Activated CD4-positive, alpha-beta T cell treated with anti-CD3 and anti-CD28 coated beads for 24 hours (primary cell): ENCODE results near the gene CATSPERZ.

Experiments used
- DNase-seq, 2 donors: peaks; one replicate each; pipeline ENCODE4 v3.0.0-alpha.2; 2020; ENCODE audit warnings: low read depth in 2 of 2

CATSPERZ gene

GRCh38 chr11:64299847-64300648, at the start of gene CATSPERZ:
Gene CATSPERZ, plus strand, starts transcription at chr11:64300358. Its CDS starts 53 bp downstream, at chr11:64300411.
- DNase-seq, result no peak

- DNase-seq, result no peak
Observed at GRCh38 chr11:64250415-64251015, 49.6 kb upstream of the CATSPERZ start.

GRCh38 chr11:64251016-64251752, 49.0 kb upstream of the CATSPERZ start, which contains the start of gene PLCB3:
Gene PLCB3, plus strand, starts transcription at chr11:64251530. Its CDS starts 120 bp downstream, at chr11:64251650.
- peak in 1 of 2 donors; percentile 47 for DNase-seq

- DNase-seq, result no peak
Observed at GRCh38 chr11:64251753-64252002, 48.5 kb upstream of the CATSPERZ start.

GRCh38 chr11:64252003-64252872, 47.9 kb upstream of the CATSPERZ start:
- DNase-seq, result no peak

GRCh38 chr11:64253043-64253442, 47.1 kb upstream of the CATSPERZ start:
- DNase-seq, result no peak

GRCh38 chr11:64253481-64253880, 46.7 kb upstream of the CATSPERZ start:
- no peak for DNase-seq

- no peak for DNase-seq
Observed at GRCh38 chr11:64254326-64254725, 45.8 kb upstream of the CATSPERZ start.

- DNase-seq, result no peak
Observed at GRCh38 chr11:64255135-64256128, 44.7 kb upstream of the CATSPERZ start.

- DNase-seq, result no peak
Observed at GRCh38 chr11:64256300-64256699, 43.9 kb upstream of the CATSPERZ start.

- no peak for DNase-seq
Observed at GRCh38 chr11:64258356-64258755, 41.8 kb upstream of the CATSPERZ start.

GRCh38 chr11:64258946-64259532, 41.1 kb upstream of the CATSPERZ start:
- DNase-seq, result no peak

GRCh38 chr11:64259533-64260067, 40.6 kb upstream of the CATSPERZ start:
- no peak for DNase-seq

GRCh38 chr11:64260147-64260708, 39.9 kb upstream of the CATSPERZ start:
- no peak for DNase-seq

- DNase-seq, result no peak
Observed at GRCh38 chr11:64261556-64262080, 38.5 kb upstream of the CATSPERZ start.

- DNase-seq, result no peak
Observed at GRCh38 chr11:64262271-64263002, 37.7 kb upstream of the CATSPERZ start.

GRCh38 chr11:64263021-64263946, 36.9 kb upstream of the CATSPERZ start:
- DNase-seq, result no peak

- DNase-seq, result no peak
Observed at GRCh38 chr11:64263947-64264317, 36.2 kb upstream of the CATSPERZ start.
